GM12878 (cell line): ENCODE data around the gene PXT1. TPM values are rescaled to one million over a fixed set of nuclear protein-coding genes. Genes with fewer than 3 reads are reported as not detected.

ENCODE experiments used
- ATF3 ChIP-seq: IDR thresholded peaks from 2 replicates; pipeline ENCODE4 v1.6.1; 2011; ENCODE audit warnings: low read depth, mild to moderate bottlenecking, low read length, moderate library complexity, borderline replicate concordance; ENCODE audit errors: extremely low read depth
- BACH1 ChIP-seq: fragments of 450-650 bp; IDR thresholded peaks from 2 replicates; pipeline ENCODE4 v1.6.1; 2017; ENCODE audit warnings: mild to moderate bottlenecking, borderline replicate concordance
- CEBPZ ChIP-seq: fragments of 150-350 bp; IDR thresholded peaks from 2 replicates; pipeline ENCODE4 v1.6.1; 2016; ENCODE audit warnings: low read depth, low read length
- CHD4 ChIP-seq: fragments of 200-600 bp; sonication (generic); IDR thresholded peaks from 2 replicates; pipeline ENCODE4 v1.6.1; 2016; ENCODE audit warnings: mild to moderate bottlenecking
- CREB1 ChIP-seq: IDR thresholded peaks from 2 replicates; pipeline ENCODE4 v1.6.1; 2012; ENCODE audit warnings: low read depth, mild to moderate bottlenecking, inconsistent platforms
- E2F8 ChIP-seq: fragments of 450-650 bp; IDR thresholded peaks from 2 replicates; pipeline ENCODE4 v1.6.1; 2018; ENCODE audit warnings: mild to moderate bottlenecking, low read depth, moderate library complexity; ENCODE audit not compliant: partially characterized antibody
- FOS ChIP-seq: IDR thresholded peaks from 3 replicates; pipeline ENCODE4 v1.6.1; 2011; ENCODE audit warnings: borderline replicate concordance; ENCODE audit not compliant: insufficient read length; ENCODE audit errors: extremely low read depth
- HSF1 ChIP-seq: fragments of 150-350 bp; IDR thresholded peaks from 2 replicates; pipeline ENCODE4 v1.6.1; 2014; ENCODE audit warnings: mild to moderate bottlenecking, low read depth, low read length
- IKZF1 ChIP-seq: fragments of 450-650 bp; conservative IDR thresholded peaks from 2 replicates; pipeline ENCODE4 v1.6.1; 2017; ENCODE audit warnings: antibody characterized with exemption, mild to moderate bottlenecking
- JUND ChIP-seq: IDR thresholded peaks from 2 replicates; pipeline ENCODE4 v1.6.1; 2012; ENCODE audit warnings: low read depth, mild to moderate bottlenecking, low read length, improper control_type of control experiment, moderate library complexity
- LARP7 ChIP-seq: fragments of 450-650 bp; IDR thresholded peaks from 2 replicates; pipeline ENCODE4 v1.6.1; 2017; ENCODE audit warnings: mild to moderate bottlenecking
- MYB ChIP-seq: fragments of 150-350 bp; IDR thresholded peaks from 2 replicates; pipeline ENCODE4 v1.6.1; 2014; ENCODE audit warnings: mild to moderate bottlenecking, low read depth, low read length, borderline replicate concordance
- NR2C1 ChIP-seq: fragments of 450-650 bp; IDR thresholded peaks from 2 replicates; pipeline ENCODE4 v1.6.1; 2017; ENCODE audit warnings: antibody characterized with exemption, mild to moderate bottlenecking, moderate library complexity
- NRF1 ChIP-seq: conservative IDR thresholded peaks from 2 replicates; pipeline ENCODE4 v1.6.1; 2011; ENCODE audit warnings: mild to moderate bottlenecking, low read depth, low read length, improper control_type of control experiment
- PKNOX1 ChIP-seq: fragments of 450-650 bp; IDR thresholded peaks from 2 replicates; pipeline ENCODE4 v1.6.1; 2016; ENCODE audit warnings: mild to moderate bottlenecking
- RBBP5 ChIP-seq: fragments of 200-600 bp; sonication (generic); conservative IDR thresholded peaks from 2 replicates; pipeline ENCODE4 v1.6.1; 2016
- RCOR1 ChIP-seq: conservative IDR thresholded peaks from 2 replicates; pipeline ENCODE4 v1.6.1; 2012; ENCODE audit warnings: low read depth, low read length, improper control_type of control experiment
- RELB ChIP-seq: fragments of 450-650 bp; IDR thresholded peaks from 2 replicates; pipeline ENCODE4 v1.6.1; 2017; ENCODE audit warnings: low read depth, mild to moderate bottlenecking, moderate library complexity
- RUNX3 ChIP-seq: IDR thresholded peaks from 2 replicates; pipeline ENCODE4 v1.6.1; 2012; ENCODE audit warnings: low read length, inconsistent platforms
- SMARCA5 ChIP-seq: fragments of 450-650 bp; IDR thresholded peaks from 2 replicates; pipeline ENCODE4 v1.6.1; 2017; ENCODE audit warnings: mild to moderate bottlenecking
- TCF7 ChIP-seq: IDR thresholded peaks from 2 replicates; pipeline ENCODE4 v1.6.1; 2014; ENCODE audit warnings: antibody characterized with exemption, borderline replicate concordance
- ZNF274 ChIP-seq: IDR thresholded peaks from one replicate; pipeline ENCODE4 v1.8.0; 2011; ENCODE audit not compliant: insufficient read length, insufficient read depth
- polyA plus RNA-seq, 11 experiments: library from polyadenylated mRNA; depleted of rRNA in 4 of 11; unstranded in 6 of 11; stranded (reverse) in 5 of 11; fragments of >200 nt; fragmentation: Nextera tagmentation in 4 of 11; fragmentation: Illumina TruSeq in 1 of 11; extraction: Ambion mirVana in 4 of 11; extraction: Trizol in 1 of 11; gene quantifications; 1 replicate in 1 of 11; 2 replicates in 10 of 11; pipeline versions ENCODE4 v1.2.1 to v1.2.3, GENCODE V29; 2011 to 2016; ENCODE audit warnings: inconsistent platforms in 2 of 11, missing spikeins in 2 of 11, low read depth in 1 of 11
- total RNA-seq, 4 experiments: library from RNA; depleted of rRNA in 3 of 4; stranded (reverse); fragments of >200 nt in 3 of 4; fragmentation: Illumina TruSeq in 1 of 4; extraction: Trizol in 1 of 4; gene quantifications; 2 replicates each; pipeline versions ENCODE4 v1.2.1 to v1.2.3, GENCODE V29; 2013 to 2021

Gene PXT1
- total and polyA plus RNA-seq, 10 of the 15 experiments (the other 5 are each of a cell fraction or from before 2014, with no cell fraction given), result 0.27 to 2.9 (median 0.50) TPM

DNA sequence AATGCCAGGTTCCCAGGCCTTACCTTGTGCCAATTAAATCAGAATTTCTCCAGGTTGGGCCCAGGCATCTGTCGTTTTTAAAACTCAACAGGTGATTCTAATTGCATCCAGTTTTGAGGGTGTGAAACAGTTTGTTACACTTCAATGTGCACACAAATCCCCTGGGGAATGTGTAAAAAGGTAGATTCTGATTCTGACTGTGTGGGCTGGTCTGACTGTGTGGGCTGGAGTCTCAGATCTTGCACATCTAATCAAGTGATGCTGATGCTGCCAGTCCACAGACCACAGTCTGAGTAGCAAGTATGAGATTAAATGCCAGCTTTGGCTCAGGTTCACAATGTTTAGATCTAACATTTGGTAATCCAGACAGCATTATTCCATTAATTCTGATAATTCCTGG is 42.7 kb downstream of the PXT1 start (continued):
- TF ChIP-seq IKZF1 (peak; percentile 47; the same call in 1 of the 2 replicates), CEBPZ (no peak), SMARCA5 (no peak), PKNOX1 (0 out of 2 replicates have a peak, but pooled peaks have one; percentile 20), NRF1 (no peak), RELB (peak; percentile 51; the same call in 1 of the 2 replicates), HSF1 (no peak), RCOR1 (no peak), ZNF274 (no peak), FOS (no peak), CHD4 (no peak), TCF7 (no peak), MYB (no peak), LARP7 (no peak), RBBP5 (no peak), CREB1 (no peak), JUND (no peak), E2F8 (no peak), RUNX3 (peak; percentile 60), ATF3 (no peak), BACH1 (peak; percentile 66; the same call in 1 of the 2 replicates), NR2C1 (no peak)
